HG03045 (cell line): Measurements from ENCODE around the gene CELSR1.
"Not testable (repeated sequence)": the region's sequence is repeated elsewhere in the genome, so short reads cannot be mapped to it uniquely, and the experiment has no call there.

Experiments used
- ATAC-seq: cut with Tn5 transposase; IDR thresholded peaks from one replicate; pipeline ENCODE4 v1.9.1; 2021; ENCODE audit warnings: mild to moderate bottlenecking, moderate library complexity; ENCODE audit not compliant: unreplicated experiment

The CELSR1 gene

GRCh38 chr22:46516112-46516487, 21.3 kb downstream of the CELSR1 start:
- ATAC-seq, result not testable (repeated sequence)

GRCh38 chr22:46515208-46516111, 22.0 kb downstream of the CELSR1 start:
- no peak for ATAC-seq

GRCh38 chr22:46514592-46515207, 22.7 kb downstream of the CELSR1 start:
- ATAC-seq, result no peak

- no peak for ATAC-seq
Observed at GRCh38 chr22:46513908-46514550, 23.4 kb downstream of the CELSR1 start.

GRCh38 chr22:46512683-46513082, 24.7 kb downstream of the CELSR1 start:
- no peak for ATAC-seq

GRCh38 chr22:46512039-46512370, 25.4 kb downstream of the CELSR1 start:
- no peak for ATAC-seq

- ATAC-seq, result no peak
Observed at GRCh38 chr22:46511151-46512038, 26.0 kb downstream of the CELSR1 start.

GRCh38 chr22:46509416-46510089, 27.9 kb downstream of the CELSR1 start:
- ATAC-seq, result no peak

- no peak for ATAC-seq
Observed at GRCh38 chr22:46508491-46508999, 28.9 kb downstream of the CELSR1 start.

GRCh38 chr22:46507451-46508425, 29.7 kb downstream of the CELSR1 start:
- no peak for ATAC-seq

- ATAC-seq, result no peak
Observed at GRCh38 chr22:46504584-46504983, 32.8 kb downstream of the CELSR1 start.

GRCh38 chr22:46502440-46503175, 34.8 kb downstream of the CELSR1 start:
- no peak for ATAC-seq

GRCh38 chr22:46501701-46502100, 35.7 kb downstream of the CELSR1 start:
- no peak for ATAC-seq

GRCh38 chr22:46501265-46501664, 36.2 kb downstream of the CELSR1 start:
- not testable (repeated sequence) for ATAC-seq

- no peak for ATAC-seq
Observed at GRCh38 chr22:46500201-46500600, 37.2 kb downstream of the CELSR1 start.

GRCh38 chr22:46499805-46500189, 37.6 kb downstream of the CELSR1 start:
- no peak for ATAC-seq

GRCh38 chr22:46491946-46492345, 45.5 kb downstream of the CELSR1 start:
- ATAC-seq, result no peak

GRCh38 chr22:46490538-46490937, 46.9 kb downstream of the CELSR1 start:
- ATAC-seq, result no peak
